ENCODE data around the gene FBXW11. TPM values are rescaled to one million over a fixed set of nuclear protein-coding genes. Genes with fewer than 3 reads are reported as not detected.
"Not testable (repeated sequence)": the region's sequence is repeated elsewhere in the genome, so short reads cannot be mapped to it uniquely, and the experiment has no call there.

FBXW11 gene
- total and polyA plus RNA-seq, 7 experiments from 2014 or later: 15.0 to 40.7 (median 30.0) TPM

- H3K27ac ChIP-seq (ENCODE audit: low read depth, low read length): no peak overlapping the region
- CTCF ChIA-PET: no interaction called here
Measured at GRCh38 chr5:172031894-172032461, 25.5 kb upstream of the FBXW11 start.

GRCh38 chr5:172029876-172030275 is 23.4 kb upstream of the FBXW11 start:
- CTCF ChIA-PET: no interaction called here
- Histone ChIP-seq H3K9me3 (ENCODE audit: control insufficient read depth in 2 of 3, low read length in 3 of 3) (no peaks in the 10 kb centered on the region), H3K4me1 (ENCODE audit: control insufficient read depth in 2 of 2, insufficient read depth in 2 of 2, low read length in 2 of 2) (no peaks in the 10 kb centered on the region), H3K27ac (ENCODE audit: low read depth, low read length) (no peak overlapping the region), H3K4me3 (ENCODE audit: low read length) (no peak overlapping the region), H3K27me3 (ENCODE audit: control insufficient read depth in 2 of 2, insufficient read depth in 2 of 2, low read length in 2 of 2) (no peaks in the 10 kb centered on the region), H3K36me3 (ENCODE audit: control insufficient read depth in 2 of 3, insufficient read depth in 3 of 3, low read length in 3 of 3) (no peaks in the 10 kb centered on the region)
- Mint-ChIP-seq H3K4me1 (peaks cover 0 to 4% (median 3%) of the 10 kb centered on the region in 7 donors), H3K9me3 (peaks cover 2 to 13% (median 5%) of the 10 kb centered on the region in 11 donors), H3K27me3 (no peaks in the 10 kb centered on the region), H3K36me3 (peaks cover 12 to 40% (median 22%) of the 10 kb centered on the region in 5 donors), H3K27ac (no peak overlapping the region), H3K4me3 (no peak overlapping the region)
- ATAC-seq (no peak), DNase-seq (no peak)
- intact Hi-C loops (cut with micrococcal nuclease): no loop called here
- POLR2A ChIA-PET: no interaction called here

More at GRCh38 chr5:172031894-172032461, 25.5 kb upstream of the FBXW11 start:
- H3K9me3 ChIP-seq (ENCODE audit: control insufficient read depth in 2 of 3, low read length in 3 of 3): no peaks in the 10 kb centered on the region
- Mint-ChIP-seq H3K36me3 (peaks cover 12 to 45% (median 26%) of the 10 kb centered on the region in 5 donors), H3K27me3 (no peaks in the 10 kb centered on the region), H3K4me1 (peaks cover 0 to 10% (median 5%) of the 10 kb centered on the region in 7 donors), H3K9me3 (peaks cover 2 to 13% (median 5%) of the 10 kb centered on the region in 11 donors), H3K4me3 (no peak overlapping the region), H3K27ac (no peak overlapping the region)
- ATAC-seq (no peak), DNase-seq (no peak)
- H3K27me3 ChIP-seq (ENCODE audit: control insufficient read depth in 2 of 2, insufficient read depth in 2 of 2, low read length in 2 of 2): no peaks in the 10 kb centered on the region
- intact Hi-C loops (cut with micrococcal nuclease): no loop called here
- POLR2A ChIA-PET: no interaction called here
- no peaks in the 10 kb centered on the region for H3K36me3 ChIP-seq (ENCODE audit: control insufficient read depth in 2 of 3, insufficient read depth in 3 of 3, low read length in 3 of 3)
- no peaks in the 10 kb centered on the region for H3K4me1 ChIP-seq (ENCODE audit: control insufficient read depth in 2 of 2, insufficient read depth in 2 of 2, low read length in 2 of 2)
- no peak overlapping the region for H3K4me3 ChIP-seq (ENCODE audit: low read length)

GRCh38 chr5:172028167-172028566 is 21.7 kb upstream of the FBXW11 start:
- no peak overlapping the region for H3K27ac Mint-ChIP-seq
- H3K9me3 Mint-ChIP-seq: peaks cover 2 to 13% (median 5%) of the 10 kb centered on the region in 11 donors
- no peaks in the 10 kb centered on the region for H3K27me3 ChIP-seq (ENCODE audit: control insufficient read depth in 2 of 2, insufficient read depth in 2 of 2, low read length in 2 of 2)
- no peaks in the 10 kb centered on the region for H3K9me3 ChIP-seq (ENCODE audit: control insufficient read depth in 2 of 3, low read length in 3 of 3)
- intact Hi-C loops (cut with micrococcal nuclease): no loop called here
- H3K4me3 Mint-ChIP-seq: no peak overlapping the region
- H3K4me1 Mint-ChIP-seq: peaks cover 0 to 6% (median 0%) of the 10 kb centered on the region in 7 donors
- ChIA-PET POLR2A (no interaction called here), CTCF (no interaction called here)
- no peak overlapping the region for H3K27ac ChIP-seq (ENCODE audit: low read depth, low read length)
- DNase-seq (no peak), ATAC-seq (no peak)
- H3K36me3 Mint-ChIP-seq: peaks cover 12 to 40% (median 22%) of the 10 kb centered on the region in 5 donors
- no peak overlapping the region for H3K4me3 ChIP-seq (ENCODE audit: low read length)
- H3K4me1 ChIP-seq (ENCODE audit: control insufficient read depth in 2 of 2, insufficient read depth in 2 of 2, low read length in 2 of 2): no peaks in the 10 kb centered on the region
- no peaks in the 10 kb centered on the region for H3K27me3 Mint-ChIP-seq
- H3K36me3 ChIP-seq (ENCODE audit: control insufficient read depth in 2 of 3, insufficient read depth in 3 of 3, low read length in 3 of 3): no peaks in the 10 kb centered on the region

GRCh38 chr5:172020110-172020786 is 13.8 kb upstream of the FBXW11 start:
- ChIA-PET CTCF (interaction anchor here (0.7 kb wide), 2 partner anchors 32 to 75 kb away, joined by 3 read pairs; no protein-coding TSS in a partner anchor), POLR2A (interaction anchor here (0.6 to 1.2 kb wide), 2 partner anchors 14 to 101 kb away, joined by 3 to 5 read pairs; partner anchors contain the start of gene FBXW11)
- H3K4me1 ChIP-seq (ENCODE audit: control insufficient read depth in 2 of 2, insufficient read depth in 2 of 2, low read length in 2 of 2); H3K27ac Mint-ChIP-seq; H3K4me1 Mint-ChIP-seq; H3K27me3 Mint-ChIP-seq; H3K27ac ChIP-seq (ENCODE audit: low read depth, low read length); H3K36me3 ChIP-seq (ENCODE audit: control insufficient read depth in 2 of 3, insufficient read depth in 3 of 3, low read length in 3 of 3); ATAC-seq; H3K27me3 ChIP-seq (ENCODE audit: control insufficient read depth in 2 of 2, insufficient read depth in 2 of 2, low read length in 2 of 2); H3K4me3 Mint-ChIP-seq; H3K9me3 Mint-ChIP-seq; H3K4me3 ChIP-seq (ENCODE audit: low read length); H3K36me3 Mint-ChIP-seq; DNase-seq; intact Hi-C loops (cut with micrococcal nuclease); H3K9me3 ChIP-seq (ENCODE audit: control insufficient read depth in 2 of 3, low read length in 3 of 3): not testable (repeated sequence)

- no peaks in the 10 kb centered on the region for H3K27me3 Mint-ChIP-seq
- ATAC-seq (no peak), DNase-seq (no peak)
- H3K36me3 Mint-ChIP-seq: peaks cover 0 to 3% (median 0%) of the 10 kb centered on the region in 5 donors
- Histone ChIP-seq H3K27ac (ENCODE audit: low read depth, low read length) (no peak overlapping the region), H3K4me1 (ENCODE audit: control insufficient read depth in 2 of 2, insufficient read depth in 2 of 2, low read length in 2 of 2) (no peaks in the 10 kb centered on the region), H3K36me3 (ENCODE audit: control insufficient read depth in 2 of 3, insufficient read depth in 3 of 3, low read length in 3 of 3) (no peaks in the 10 kb centered on the region), H3K27me3 (ENCODE audit: control insufficient read depth in 2 of 2, insufficient read depth in 2 of 2, low read length in 2 of 2) (no peaks in the 10 kb centered on the region), H3K9me3 (ENCODE audit: control insufficient read depth in 2 of 3, low read length in 3 of 3) (no peaks in the 10 kb centered on the region), H3K4me3 (ENCODE audit: low read length) (no peak overlapping the region)
- no peak overlapping the region for H3K4me3 Mint-ChIP-seq
- intact Hi-C loops (cut with micrococcal nuclease): no loop called here
- H3K4me1 Mint-ChIP-seq: peaks cover 0 to 9% (median 0%) of the 10 kb centered on the region in 7 donors
- no peaks in the 10 kb centered on the region for H3K9me3 Mint-ChIP-seq
- POLR2A ChIA-PET: no interaction called here
- CTCF ChIA-PET: no interaction called here
- peak overlapping the region in 1 of 9 donors; percentile 34 for H3K27ac Mint-ChIP-seq
Measured at GRCh38 chr5:172015346-172015745, 8.9 kb upstream of the FBXW11 start.

- CTCF ChIA-PET: interaction anchor here (0.6 to 1.5 kb wide), 3 partner anchors 98 to 283 kb away, joined by 4 read pairs; no protein-coding TSS in a partner anchor
Measured at GRCh38 chr5:172010278-172010677, 3.8 kb upstream of the FBXW11 start.

More at GRCh38 chr5:172010278-172010677, 3.8 kb upstream of the FBXW11 start:
- intact Hi-C loops (cut with micrococcal nuclease): no loop called here
- Mint-ChIP-seq H3K27me3 (no peaks in the 10 kb centered on the region), H3K27ac (no peak overlapping the region), H3K9me3 (peaks cover 0 to 2% (median 0%) of the 10 kb centered on the region in 11 donors), H3K36me3 (peaks cover 0 to 5% (median 0%) of the 10 kb centered on the region in 5 donors), H3K4me3 (no peak overlapping the region), H3K4me1 (peaks cover 12 to 34% (median 23%) of the 10 kb centered on the region in 7 donors)
- Histone ChIP-seq H3K27ac (ENCODE audit: low read depth, low read length) (no peak overlapping the region), H3K9me3 (ENCODE audit: control insufficient read depth in 2 of 3, low read length in 3 of 3) (no peaks in the 10 kb centered on the region), H3K4me1 (ENCODE audit: control insufficient read depth in 2 of 2, insufficient read depth in 2 of 2, low read length in 2 of 2) (peaks cover 9% of the 10 kb centered on the region in 2 donors), H3K4me3 (ENCODE audit: low read length) (no peak overlapping the region), H3K36me3 (ENCODE audit: control insufficient read depth in 2 of 3, insufficient read depth in 3 of 3, low read length in 3 of 3) (peaks cover 0 to 4% (median 0%) of the 10 kb centered on the region in 3 experiments), H3K27me3 (ENCODE audit: control insufficient read depth in 2 of 2, insufficient read depth in 2 of 2, low read length in 2 of 2) (no peaks in the 10 kb centered on the region)
- DNase-seq (no peak), ATAC-seq (no peak)
- POLR2A ChIA-PET: interaction anchor here (0.7 kb wide), 1 partner anchor 76 kb away, joined by 3 read pairs; no protein-coding TSS in a partner anchor

Measured in naive thymus-derived CD4-positive, alpha-beta T cell (primary cell).